GM19351 (cell line): Measurements from ENCODE around the gene CEBPB.
A peak's percentile ranks its signal among the peaks of the same experiment; 100 is the strongest.
"Not testable (repeated sequence)": the region's sequence is repeated elsewhere in the genome, so short reads cannot be mapped to it uniquely, and the experiment has no call there.

Experiments used
- ATAC-seq: cut with Tn5 transposase; IDR thresholded peaks from one replicate; pipeline ENCODE4 v1.9.1; 2021; ENCODE audit warnings: mild to moderate bottlenecking, moderate library complexity; ENCODE audit not compliant: unreplicated experiment

The CEBPB gene

GRCh38 chr20:50169329-50169823, 21.3 kb upstream of the CEBPB start:
- no peak for ATAC-seq

- no peak for ATAC-seq
Measured at GRCh38 chr20:50170549-50171220, 19.9 kb upstream of the CEBPB start.

GRCh38 chr20:50172347-50173013, 18.1 kb upstream of the CEBPB start:
- ATAC-seq, result no peak

- no peak for ATAC-seq
Measured at GRCh38 chr20:50174456-50174855, 16.2 kb upstream of the CEBPB start.

GRCh38 chr20:50175938-50176933, 14.4 kb upstream of the CEBPB start:
- no peak for ATAC-seq

GRCh38 chr20:50178672-50179071, 12.0 kb upstream of the CEBPB start:
- ATAC-seq, result not testable (repeated sequence)

GRCh38 chr20:50181344-50181743, 9.3 kb upstream of the CEBPB start:
- ATAC-seq, result no peak

- no peak for ATAC-seq
Measured at GRCh38 chr20:50182346-50182745, 8.3 kb upstream of the CEBPB start.

GRCh38 chr20:50185426-50185825, 5.2 kb upstream of the CEBPB start:
- no peak for ATAC-seq

GRCh38 chr20:50186151-50186885, 4.3 kb upstream of the CEBPB start:
- ATAC-seq, result no peak

GRCh38 chr20:50186987-50187402, 3.6 kb upstream of the CEBPB start:
- ATAC-seq, result no peak

GRCh38 chr20:50187403-50188051, 3.1 kb upstream of the CEBPB start:
- ATAC-seq, result no peak

- ATAC-seq, result no peak
Measured at GRCh38 chr20:50188287-50188688, 2.3 kb upstream of the CEBPB start.

- no peak for ATAC-seq
Measured at GRCh38 chr20:50188879-50189680, 1.6 kb upstream of the CEBPB start.

- no peak for ATAC-seq
Measured at GRCh38 chr20:50189681-50190250, 864 bp upstream of the CEBPB start.

- ATAC-seq, result peak; percentile 31
Measured at GRCh38 chr20:50191065-50191543, 474 bp downstream of the CEBPB start.

- peak; percentile 32 for ATAC-seq
Measured at GRCh38 chr20:50191544-50192363, 1.1 kb downstream of the CEBPB start.
